SU-DHL-6 (cell line): Measurements from ENCODE around the gene GZMM.

Source experiments
- H2AFZ ChIP-seq: fragments of 200-600 bp; sonication (generic); 2 replicates; pipeline ENCODE4 v1.6.1; 2014; ENCODE audit warnings: low read depth, mild to moderate bottlenecking, moderate library complexity, mixed read lengths, antibody characterized with exemption, low read length; ENCODE audit not compliant: severe bottlenecking
- H3F3A ChIP-seq: fragments of 200-600 bp; shearing (Covaris generic); 2 replicates; pipeline ENCODE4 v1.6.0; 2016; ENCODE audit warnings: antibody characterized with exemption, mild to moderate bottlenecking; ENCODE audit not compliant: insufficient read depth
- H3K27ac ChIP-seq: fragments of 200-600 bp; sonication (generic); 2 replicates; pipeline ENCODE4 v1.5.1; 2016; ENCODE audit warnings: low read depth, mild to moderate bottlenecking, low read length, moderate library complexity, mixed read lengths
- H3K27me3 ChIP-seq: fragments of 200-600 bp; sonication (generic), shearing (Covaris generic); 2 replicates; pipeline ENCODE4 v1.6.0; 2014; ENCODE audit warnings: mild to moderate bottlenecking, low read length
- H3K36me3 ChIP-seq: fragments of 200-600 bp; sonication (generic); 2 replicates; pipeline ENCODE4 v1.6.1; 2014; ENCODE audit warnings: mild to moderate bottlenecking, low read length, mixed read lengths
- H3K4me2 ChIP-seq: fragments of 300-600, 200-600 bp; shearing (Covaris generic), sonication (generic); 2 replicates; pipeline ENCODE4 v1.6.0; 2014; ENCODE audit warnings: low read length, low read depth, mild to moderate bottlenecking; ENCODE audit not compliant: poor library complexity, severe bottlenecking
- H3K4me3 ChIP-seq: fragments of 200-600 bp; sonication (generic); 2 replicates; pipeline ENCODE4 v1.5.1; 2014; ENCODE audit warnings: antibody characterized with exemption, low read length, mild to moderate bottlenecking, mixed read lengths; ENCODE audit not compliant: insufficient read depth, poor library complexity, severe bottlenecking
- H3K79me2 ChIP-seq: fragments of 200-600 bp; sonication (generic); 2 replicates; pipeline ENCODE4 v1.6.1; 2014; ENCODE audit warnings: mild to moderate bottlenecking, low read length, moderate library complexity; ENCODE audit not compliant: insufficient read depth
- H3K9ac ChIP-seq: fragments of 200-600 bp; sonication (generic); 2 replicates; pipeline ENCODE4 v1.7.0; 2014; ENCODE audit warnings: mild to moderate bottlenecking, low read length
- H3K9me2 ChIP-seq: fragments of 200-600 bp; sonication (generic); replicated peaks from 2 replicates; pipeline ENCODE4 v1.6.1; 2014; ENCODE audit warnings: low read length; ENCODE audit not compliant: insufficient read depth
- H3K9me3 ChIP-seq: fragments of 200-600 bp; sonication (generic); 2 replicates; pipeline ENCODE4 v1.6.1; 2014; ENCODE audit warnings: low read length, mixed read lengths; ENCODE audit not compliant: insufficient read depth
- H4K20me1 ChIP-seq: fragments of 200-600 bp; sonication (generic); 2 replicates; pipeline ENCODE4 v1.6.1; 2014; ENCODE audit warnings: low read depth, mild to moderate bottlenecking, antibody characterized with exemption, low read length, moderate library complexity, mixed read lengths
- CTCF ChIP-seq: fragments of 200-600 bp; sonication (generic); IDR thresholded peaks from one replicate; pipeline ENCODE4 v1.5.1; 2017; ENCODE audit warnings: antibody characterized with exemption, mild to moderate bottlenecking, low read length, moderate library complexity; ENCODE audit not compliant: insufficient read depth, poor library complexity, severe bottlenecking
- EZH2phosphoT487 ChIP-seq: fragments of 200-600 bp; sonication (generic), shearing (Covaris generic); conservative IDR thresholded peaks from 2 replicates; pipeline ENCODE4 v1.6.1; 2018; ENCODE audit warnings: mild to moderate bottlenecking, antibody characterized with exemption, low read length, moderate library complexity, mixed read lengths

The GZMM gene

GRCh38 chr19:541699-542098 is 2.2 kb upstream of the GZMM start:
- Histone ChIP-seq H3K36me3 (no peaks in the 10 kb centered on the region), H3K9me2 (no peaks in the 10 kb centered on the region), H3K4me2 (no peak overlapping the region), H2AFZ (no peak overlapping the region), H3K9ac (no peak overlapping the region), H3K9me3 (no peaks in the 10 kb centered on the region), H3K27ac (no peak overlapping the region), H3K27me3 (no peaks in the 10 kb centered on the region), H3K4me3 (no peak overlapping the region), H4K20me1 (no peaks in the 10 kb centered on the region), H3F3A (no peaks in the 10 kb centered on the region), H3K79me2 (no peaks in the 10 kb centered on the region)
- TF ChIP-seq EZH2phosphoT487, result no peak

DNA sequence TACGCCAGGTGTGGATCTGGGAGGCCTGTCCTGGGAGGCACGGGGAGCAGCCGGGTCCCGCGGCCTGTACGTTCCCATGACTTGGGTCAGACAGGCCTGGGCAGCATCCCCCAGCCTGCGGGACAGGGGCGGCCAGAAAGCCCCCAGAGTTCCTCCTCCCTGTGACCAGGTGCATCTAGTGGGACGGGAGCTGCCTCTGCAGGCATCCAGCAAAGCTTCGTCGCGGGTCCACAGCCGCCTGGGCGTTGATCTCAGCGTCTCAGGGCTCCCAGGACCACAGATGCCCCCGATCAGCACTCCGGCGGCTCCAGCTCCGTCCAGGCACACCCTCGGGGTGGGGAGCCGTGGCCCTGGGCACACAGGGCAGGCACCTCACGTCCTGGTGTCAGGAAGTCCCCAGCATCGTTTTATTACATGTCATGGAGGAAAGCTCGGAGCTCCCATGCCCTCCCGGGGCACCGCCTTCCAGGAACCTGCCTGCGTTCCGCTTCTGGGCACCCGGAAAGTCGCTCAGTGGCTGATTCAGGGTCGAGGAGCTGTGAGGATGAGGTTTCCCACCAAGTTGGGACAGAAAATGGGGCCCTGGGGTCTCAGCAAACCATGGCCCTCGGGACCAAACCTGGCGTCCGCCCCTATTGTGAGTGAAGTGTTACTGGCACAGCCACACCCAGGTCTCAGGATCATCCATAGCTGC is 1.5 kb upstream of the GZMM start:
- Histone ChIP-seq H3K4me2 (no peak overlapping the region), H3K27me3 (no peaks in the 10 kb centered on the region), H3K9me3 (no peaks in the 10 kb centered on the region), H3K4me3 (no peak overlapping the region), H3F3A (no peaks in the 10 kb centered on the region), H2AFZ (no peak overlapping the region), H3K36me3 (no peaks in the 10 kb centered on the region), H3K9me2 (no peaks in the 10 kb centered on the region), H3K27ac (no peak overlapping the region), H3K79me2 (no peaks in the 10 kb centered on the region), H3K9ac (no peak overlapping the region), H4K20me1 (no peaks in the 10 kb centered on the region)
- TF ChIP-seq EZH2phosphoT487 (no peak), CTCF (no peak)

GRCh38 chr19:547117-547516 is 3.3 kb downstream of the GZMM start:
- H4K20me1 ChIP-seq, result no peaks in the 10 kb centered on the region
- H3K9ac ChIP-seq, result no peak overlapping the region
- no peak overlapping the region for H3K27ac ChIP-seq
- no peak overlapping the region for H2AFZ ChIP-seq
- H3K9me3 ChIP-seq, result no peaks in the 10 kb centered on the region
- H3K27me3 ChIP-seq, result no peaks in the 10 kb centered on the region
- no peaks in the 10 kb centered on the region for H3K9me2 ChIP-seq
- no peak overlapping the region for H3K4me2 ChIP-seq
- TF ChIP-seq CTCF (no peak), EZH2phosphoT487 (no peak)
- H3K4me3 ChIP-seq, result no peak overlapping the region
- no peaks in the 10 kb centered on the region for H3K79me2 ChIP-seq
- no peaks in the 10 kb centered on the region for H3F3A ChIP-seq
- H3K36me3 ChIP-seq, result no peaks in the 10 kb centered on the region

- Histone ChIP-seq H3K79me2 (no peaks in the 10 kb centered on the region), H3K4me3 (no peak overlapping the region), H3K9me3 (no peaks in the 10 kb centered on the region), H2AFZ (no peak overlapping the region), H3K9me2 (no peaks in the 10 kb centered on the region), H3F3A (no peaks in the 10 kb centered on the region), H4K20me1 (no peaks in the 10 kb centered on the region), H3K36me3 (no peaks in the 10 kb centered on the region), H3K27ac (no peak overlapping the region), H3K4me2 (no peak overlapping the region), H3K9ac (no peak overlapping the region), H3K27me3 (no peaks in the 10 kb centered on the region)
- TF ChIP-seq CTCF, result no peak
- TF ChIP-seq EZH2phosphoT487, result no peak
Measured at GRCh38 chr19:547836-548720, 4.2 kb downstream of the GZMM start.
